Activated CD8-positive, alpha-beta T cell treated with anti-CD3 and anti-CD28 coated beads, Interleukin-2, amount 10 ng/mL, durations not matched to agents 7 days and 5 days (primary cell): ENCODE measurements around the gene CAMK2D. TPM values are rescaled to one million over a fixed set of nuclear protein-coding genes. Genes with fewer than 3 reads are reported as not detected.

ENCODE experiments used
- ATAC-seq: fragments of 150-1000 bp; cut with Tn5 transposase; one replicate; pipeline ENCODE4 v1.10.0; 2021; ENCODE audit warnings: moderate library complexity
- CTCF ChIA-PET: fragments of 350-600 bp; sonication (Branson Sonifier 250); formaldehyde crosslinking; loops from one replicate; lab custom pipeline; 2021; ENCODE audit warnings: antibody characterized with exemption; lab: Charles Lee
- POLR2A ChIA-PET: fragments of 350-600 bp; sonication (Branson Sonifier 250); formaldehyde crosslinking; loops from one replicate; lab custom pipeline; 2021; ENCODE audit warnings: antibody characterized with exemption; lab: Charles Lee
- DNase-seq: peaks from one replicate; pipeline ENCODE4 v3.0.0-alpha.2; 2020
- H3K27ac Mint-ChIP-seq: one replicate; pipeline ENCODE4 v1.8.0; 2021; ENCODE audit warnings: mild to moderate bottlenecking, mixed read lengths
- H3K27me3 Mint-ChIP-seq: one replicate; pipeline ENCODE4 v1.8.0; 2021; ENCODE audit warnings: low read depth, mixed read lengths
- H3K36me3 Mint-ChIP-seq: one replicate; pipeline ENCODE4 v1.8.0; 2021; ENCODE audit warnings: low read depth, mixed read lengths
- H3K4me1 Mint-ChIP-seq: one replicate; pipeline ENCODE4 v1.8.0; 2021; ENCODE audit warnings: low read depth, mixed read lengths
- H3K4me3 Mint-ChIP-seq: one replicate; pipeline ENCODE4 v1.8.0; 2021; ENCODE audit warnings: mild to moderate bottlenecking, mixed read lengths
- H3K9me3 Mint-ChIP-seq: one replicate; pipeline ENCODE4 v1.8.0; 2022; ENCODE audit warnings: mixed read lengths; ENCODE audit not compliant: insufficient read depth
- total RNA-seq, 2 experiments: library from RNA; stranded (reverse); gene quantifications; one replicate each; pipeline ENCODE4 v1.2.3, GENCODE V29; 2021

The CAMK2D gene
- total RNA-seq, 2 experiments from 2014 or later: 30.7 to 31.1 TPM

DNA sequence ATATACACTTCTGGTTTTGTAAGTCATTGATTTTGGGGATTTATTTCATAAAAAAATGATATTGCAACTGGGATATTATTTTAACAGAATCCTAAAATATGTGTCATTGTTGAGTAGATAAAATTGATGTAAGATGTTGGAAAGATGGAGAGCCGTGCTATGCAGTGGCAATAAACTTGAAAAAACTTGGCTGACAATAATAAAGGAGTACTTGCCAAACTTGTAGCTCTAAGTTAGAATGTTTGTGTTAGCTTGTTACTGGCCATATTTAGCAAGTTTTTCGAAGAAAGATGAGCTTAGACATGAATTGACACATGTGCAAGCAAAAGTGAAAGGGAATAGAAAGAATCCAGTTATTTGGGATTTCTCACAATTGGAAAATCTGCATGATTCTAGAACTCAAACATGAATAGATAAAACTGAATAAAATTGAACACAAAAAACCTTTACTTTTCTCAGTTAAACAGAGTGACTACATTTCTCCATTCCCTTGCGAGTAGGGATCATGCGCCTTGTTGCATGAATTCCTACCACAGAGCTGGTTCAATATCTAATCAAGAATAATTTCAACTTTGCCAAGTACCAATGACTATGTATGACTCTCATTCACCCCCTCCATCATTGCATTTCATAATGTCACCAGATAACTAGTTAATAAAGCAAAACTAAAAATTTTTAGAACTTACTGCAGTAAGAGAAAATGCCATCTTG lies 327.8 kb downstream of the CAMK2D start:
- Mint-ChIP-seq H3K9me3 (no peaks in the 10 kb centered on the region), H3K36me3 (peaks cover 2% of the 10 kb centered on the region), H3K27me3 (peaks cover 3% of the 10 kb centered on the region), H3K4me3 (no peak overlapping the region), H3K4me1 (peaks cover 13% of the 10 kb centered on the region), H3K27ac (no peak overlapping the region)
- ATAC-seq (no peak), DNase-seq (no peak)
- ChIA-PET CTCF (interaction anchor here (0.7 to 1.6 kb wide), 2 partner anchors 14 to 39 kb away, joined by 3 read pairs; no protein-coding TSS in a partner anchor), POLR2A (interaction anchor here (1.2 kb wide), 1 partner anchor 13 kb away, joined by 4 read pairs; no protein-coding TSS in a partner anchor)

DNA sequence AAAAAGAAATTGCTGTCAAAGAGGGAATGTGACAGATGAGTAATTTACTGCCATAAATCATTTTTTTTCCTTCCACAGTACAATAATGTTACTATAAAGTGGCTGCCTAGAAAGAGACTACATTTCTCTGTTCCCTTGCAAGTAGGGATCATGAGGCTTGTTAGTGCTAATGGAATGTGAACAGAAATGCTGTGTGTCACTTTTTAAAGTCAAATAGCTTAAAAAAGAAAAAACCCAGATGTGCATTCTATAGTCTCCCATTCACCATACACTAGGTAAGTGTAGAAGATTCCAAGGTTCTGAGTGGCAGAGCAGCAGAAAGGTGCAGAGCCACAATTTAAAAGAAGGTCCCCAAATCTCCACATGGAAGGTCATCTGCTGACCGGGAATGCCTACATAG lies 328.4 kb downstream of the CAMK2D start:
- Mint-ChIP-seq H3K4me1 (peaks cover 13% of the 10 kb centered on the region), H3K27ac (no peak overlapping the region), H3K27me3 (peaks cover 3% of the 10 kb centered on the region), H3K4me3 (no peak overlapping the region), H3K9me3 (no peaks in the 10 kb centered on the region), H3K36me3 (peaks cover 2% of the 10 kb centered on the region)
- ChIA-PET POLR2A (interaction anchor here (1.2 kb wide), 1 partner anchor 14 kb away, joined by 4 read pairs; no protein-coding TSS in a partner anchor), CTCF (interaction anchor here (0.7 kb wide), 1 partner anchor 14 kb away, joined by 3 read pairs; no protein-coding TSS in a partner anchor)
- ATAC-seq: no peak
- DNase-seq: no peak

DNA sequence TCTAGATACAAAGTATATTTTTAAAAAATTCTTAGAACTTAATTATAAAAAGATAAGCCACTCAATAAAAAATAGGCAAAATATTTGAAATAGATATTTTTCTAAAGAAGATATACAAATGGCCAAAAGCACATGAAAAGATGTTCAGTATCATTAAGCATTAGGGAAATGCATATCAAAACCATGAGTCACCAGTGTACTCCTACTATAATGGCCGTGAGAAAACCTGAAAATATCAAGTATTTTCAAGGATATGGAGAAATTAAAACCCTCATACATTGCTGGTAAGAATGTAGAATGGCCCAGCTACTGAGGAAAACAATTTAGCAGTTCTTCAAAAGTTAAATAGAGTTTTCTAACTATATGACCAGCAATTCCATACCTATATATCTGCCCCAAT lies 337.9 kb downstream of the CAMK2D start:
- Mint-ChIP-seq H3K27me3 (no peaks in the 10 kb centered on the region), H3K4me3 (no peak overlapping the region), H3K9me3 (peaks cover 28% of the 10 kb centered on the region), H3K27ac (no peak overlapping the region), H3K36me3 (no peaks in the 10 kb centered on the region), H3K4me1 (no peaks in the 10 kb centered on the region)
- ATAC-seq (no peak), DNase-seq (no peak)
- CTCF ChIA-PET: no interaction called here
- POLR2A ChIA-PET: no interaction called here

DNA sequence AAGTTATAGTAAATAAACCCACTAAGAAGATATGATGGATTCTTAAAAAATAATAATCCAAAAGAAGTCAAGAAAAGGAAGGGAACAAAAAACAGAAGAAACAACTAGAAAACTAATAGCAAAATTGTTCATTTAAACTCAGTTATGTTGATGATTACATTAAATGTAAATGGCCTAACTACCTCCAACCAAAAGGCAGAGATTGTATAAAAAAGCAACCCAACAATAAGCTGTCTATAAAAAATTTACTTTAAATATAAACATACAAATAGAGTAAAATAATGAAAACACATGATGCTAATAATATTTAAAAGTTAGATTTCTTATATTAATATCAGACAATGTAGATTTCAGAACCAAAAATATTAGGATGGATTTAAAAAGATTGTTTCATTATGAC lies 340.6 kb downstream of the CAMK2D start:
- H3K4me1 Mint-ChIP-seq: no peaks in the 10 kb centered on the region
- peaks cover 28% of the 10 kb centered on the region for H3K9me3 Mint-ChIP-seq
- ATAC-seq: no peak
- no peak overlapping the region for H3K27ac Mint-ChIP-seq
- H3K4me3 Mint-ChIP-seq: no peak overlapping the region
- no peak for DNase-seq
- ChIA-PET POLR2A (no interaction called here), CTCF (no interaction called here)
- H3K36me3 Mint-ChIP-seq: no peaks in the 10 kb centered on the region
- H3K27me3 Mint-ChIP-seq: no peaks in the 10 kb centered on the region

DNA sequence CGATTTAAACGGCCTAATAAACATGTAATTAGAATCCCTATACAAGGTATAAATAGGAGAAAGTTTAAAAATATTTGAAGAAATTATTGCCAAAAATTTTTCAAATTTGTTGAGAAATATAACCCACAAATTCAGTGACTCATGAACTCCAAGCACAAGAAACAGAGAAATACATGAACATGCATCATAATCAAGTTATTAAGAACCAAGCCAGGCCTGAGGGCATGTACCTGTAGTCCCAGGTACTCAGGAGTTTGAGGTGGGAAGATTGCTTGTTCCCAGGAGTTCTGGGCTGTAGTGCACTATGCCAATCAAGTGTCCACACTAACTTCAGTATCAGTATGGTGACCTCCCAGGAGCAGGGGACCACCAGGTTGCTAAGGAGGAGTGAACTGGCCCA lies 341.9 kb downstream of the CAMK2D start:
- no peaks in the 10 kb centered on the region for H3K4me1 Mint-ChIP-seq
- CTCF ChIA-PET: no interaction called here
- no peak for DNase-seq
- ATAC-seq: no peak
- H3K9me3 Mint-ChIP-seq: peaks cover 28% of the 10 kb centered on the region
- no peak overlapping the region for H3K4me3 Mint-ChIP-seq
- POLR2A ChIA-PET: no interaction called here
- no peaks in the 10 kb centered on the region for H3K27me3 Mint-ChIP-seq
- H3K27ac Mint-ChIP-seq: no peak overlapping the region
- no peaks in the 10 kb centered on the region for H3K36me3 Mint-ChIP-seq

DNA sequence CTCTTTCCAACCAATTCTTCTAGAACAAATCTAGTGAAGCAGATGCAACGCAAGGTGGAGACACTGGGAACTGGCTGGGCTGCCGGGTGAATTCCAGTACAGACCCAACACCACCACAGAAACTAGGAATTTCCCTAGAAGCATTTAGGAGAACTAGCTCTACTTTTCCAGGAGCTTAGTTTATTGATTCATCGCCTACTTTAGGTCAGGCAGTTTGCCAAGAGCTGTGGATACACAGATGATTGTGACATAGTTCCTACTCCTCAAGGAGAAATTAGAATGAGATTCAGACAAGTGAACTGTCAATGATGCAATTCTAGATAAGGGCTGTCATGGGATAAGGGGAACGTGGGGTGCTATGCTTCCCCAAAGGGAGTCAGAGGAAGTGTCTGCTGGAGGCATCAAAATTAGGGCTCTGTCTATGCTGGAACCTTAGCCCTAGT lies 350.0 kb downstream of the CAMK2D start:
- ATAC-seq: no peak

DNA sequence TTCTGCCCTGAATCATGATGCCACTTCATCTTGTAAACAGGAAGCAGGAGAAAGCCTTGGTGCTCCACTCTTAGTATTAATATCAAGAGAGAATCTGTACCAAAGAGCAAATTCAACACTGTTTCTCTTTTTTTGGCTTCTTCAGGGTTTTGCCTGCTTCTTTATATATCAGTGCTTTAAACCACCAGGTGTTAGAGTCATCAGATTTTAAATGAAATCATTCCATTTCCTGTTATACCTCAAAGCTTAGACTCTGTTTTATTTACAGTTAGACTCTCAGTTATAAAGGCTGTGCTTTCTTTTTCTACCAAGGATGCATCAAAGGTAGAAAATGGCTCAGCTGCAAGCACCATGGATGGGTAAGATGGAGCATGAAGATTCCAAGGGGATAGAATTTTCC lies 350.9 kb downstream of the CAMK2D start:
- H3K9me3 Mint-ChIP-seq: no peaks in the 10 kb centered on the region
- ChIA-PET POLR2A (no interaction called here), CTCF (interaction anchor here (1.4 kb wide), 1 partner anchor 21 kb away, joined by 3 read pairs; no protein-coding TSS in a partner anchor)
- H3K4me1 Mint-ChIP-seq: peaks cover 4% of the 10 kb centered on the region
- H3K27me3 Mint-ChIP-seq: peaks cover 14% of the 10 kb centered on the region
- no peaks in the 10 kb centered on the region for H3K36me3 Mint-ChIP-seq
- DNase-seq: no peak
- no peak overlapping the region for H3K4me3 Mint-ChIP-seq
- no peak overlapping the region for H3K27ac Mint-ChIP-seq
- ATAC-seq: no peak

More for the DNA sequence above, 350.0 kb downstream of the CAMK2D start:
- no peaks in the 10 kb centered on the region for H3K9me3 Mint-ChIP-seq
- ChIA-PET POLR2A (no interaction called here), CTCF (no interaction called here)
- DNase-seq: no peak
- H3K4me1 Mint-ChIP-seq: peaks cover 4% of the 10 kb centered on the region
- H3K27me3 Mint-ChIP-seq: peaks cover 14% of the 10 kb centered on the region
- no peaks in the 10 kb centered on the region for H3K36me3 Mint-ChIP-seq
- H3K27ac Mint-ChIP-seq: no peak overlapping the region
- no peak overlapping the region for H3K4me3 Mint-ChIP-seq

DNA sequence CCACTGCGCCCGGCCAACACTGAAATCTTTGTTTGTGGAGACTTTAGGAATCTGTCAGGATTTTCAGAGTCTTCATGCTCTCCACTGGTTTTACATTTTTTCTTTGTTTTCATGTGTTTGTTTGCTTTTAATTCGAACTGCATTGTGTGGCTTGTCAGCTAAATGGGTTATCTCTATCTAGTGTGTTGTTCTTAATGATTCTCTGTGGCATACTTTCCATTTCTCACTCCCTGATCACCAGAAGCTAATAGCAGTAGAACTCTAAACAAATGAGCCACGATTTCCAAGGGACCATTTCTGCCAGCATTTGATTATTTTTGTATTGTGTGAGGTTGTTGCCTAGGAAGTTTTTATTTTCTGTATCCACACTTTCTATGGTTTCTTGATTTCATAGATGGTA lies 352.4 kb downstream of the CAMK2D start:
- H3K4me3 Mint-ChIP-seq: no peak overlapping the region
- ChIA-PET CTCF (no interaction called here), POLR2A (no interaction called here)
- DNase-seq: no peak
- H3K4me1 Mint-ChIP-seq: peaks cover 4% of the 10 kb centered on the region
- H3K36me3 Mint-ChIP-seq: no peaks in the 10 kb centered on the region
- ATAC-seq: no peak
- H3K9me3 Mint-ChIP-seq: no peaks in the 10 kb centered on the region
- no peak overlapping the region for H3K27ac Mint-ChIP-seq
- peaks cover 14% of the 10 kb centered on the region for H3K27me3 Mint-ChIP-seq

DNA sequence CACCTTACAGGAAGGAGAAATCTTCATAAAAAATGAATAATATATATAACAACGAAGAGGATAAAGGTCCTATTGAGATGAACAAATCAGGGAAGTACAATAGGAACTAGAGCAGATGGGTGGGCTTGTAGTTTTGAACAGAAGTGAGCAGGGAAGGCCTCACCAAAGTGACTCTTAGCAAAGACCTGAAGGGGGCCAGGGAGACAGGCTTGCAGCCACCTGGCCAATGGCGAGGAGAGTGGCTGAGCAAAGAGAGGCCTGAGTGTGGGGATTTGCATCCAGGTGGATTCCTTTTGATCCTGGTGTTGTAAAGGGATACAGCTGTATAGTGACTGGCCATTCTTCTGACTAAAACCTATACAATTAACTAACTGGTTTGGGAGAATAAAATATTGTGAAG lies 354.1 kb downstream of the CAMK2D start:
- Mint-ChIP-seq H3K9me3 (no peaks in the 10 kb centered on the region), H3K27ac (no peak overlapping the region), H3K36me3 (no peaks in the 10 kb centered on the region), H3K4me1 (peaks cover 4% of the 10 kb centered on the region), H3K27me3 (peaks cover 9% of the 10 kb centered on the region), H3K4me3 (no peak overlapping the region)
- POLR2A ChIA-PET: no interaction called here
- CTCF ChIA-PET: interaction anchor here (0.8 to 1.1 kb wide), 3 partner anchors 12 to 664 kb away, joined by 3 to 5 read pairs (median 3); no protein-coding TSS in a partner anchor
- DNase-seq: no peak
- ATAC-seq: no peak

DNA sequence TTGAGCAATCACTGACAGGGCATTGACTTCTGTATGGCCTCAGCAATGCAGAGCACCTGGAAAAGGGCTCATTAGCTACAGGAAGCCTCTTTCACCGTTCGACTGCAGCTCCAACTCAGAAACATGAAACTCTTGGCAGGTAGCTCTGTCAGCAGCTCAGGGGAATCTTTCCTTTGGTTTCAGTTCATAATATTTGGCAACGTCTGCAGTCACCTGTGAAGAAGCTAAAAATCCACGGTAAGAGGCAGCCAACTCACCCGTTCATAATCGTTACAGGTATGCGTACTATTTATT lies 354.9 kb downstream of the CAMK2D start:
- no peak overlapping the region for H3K27ac Mint-ChIP-seq
- ATAC-seq: no peak
- H3K9me3 Mint-ChIP-seq: no peaks in the 10 kb centered on the region
- no peak for DNase-seq
- ChIA-PET POLR2A (no interaction called here), CTCF (interaction anchor here (1.1 kb wide), 1 partner anchor 12 kb away, joined by 5 read pairs; no protein-coding TSS in a partner anchor)
- H3K27me3 Mint-ChIP-seq: peaks cover 6% of the 10 kb centered on the region
- H3K4me1 Mint-ChIP-seq: peaks cover 4% of the 10 kb centered on the region
- no peak overlapping the region for H3K4me3 Mint-ChIP-seq
- no peaks in the 10 kb centered on the region for H3K36me3 Mint-ChIP-seq

DNA sequence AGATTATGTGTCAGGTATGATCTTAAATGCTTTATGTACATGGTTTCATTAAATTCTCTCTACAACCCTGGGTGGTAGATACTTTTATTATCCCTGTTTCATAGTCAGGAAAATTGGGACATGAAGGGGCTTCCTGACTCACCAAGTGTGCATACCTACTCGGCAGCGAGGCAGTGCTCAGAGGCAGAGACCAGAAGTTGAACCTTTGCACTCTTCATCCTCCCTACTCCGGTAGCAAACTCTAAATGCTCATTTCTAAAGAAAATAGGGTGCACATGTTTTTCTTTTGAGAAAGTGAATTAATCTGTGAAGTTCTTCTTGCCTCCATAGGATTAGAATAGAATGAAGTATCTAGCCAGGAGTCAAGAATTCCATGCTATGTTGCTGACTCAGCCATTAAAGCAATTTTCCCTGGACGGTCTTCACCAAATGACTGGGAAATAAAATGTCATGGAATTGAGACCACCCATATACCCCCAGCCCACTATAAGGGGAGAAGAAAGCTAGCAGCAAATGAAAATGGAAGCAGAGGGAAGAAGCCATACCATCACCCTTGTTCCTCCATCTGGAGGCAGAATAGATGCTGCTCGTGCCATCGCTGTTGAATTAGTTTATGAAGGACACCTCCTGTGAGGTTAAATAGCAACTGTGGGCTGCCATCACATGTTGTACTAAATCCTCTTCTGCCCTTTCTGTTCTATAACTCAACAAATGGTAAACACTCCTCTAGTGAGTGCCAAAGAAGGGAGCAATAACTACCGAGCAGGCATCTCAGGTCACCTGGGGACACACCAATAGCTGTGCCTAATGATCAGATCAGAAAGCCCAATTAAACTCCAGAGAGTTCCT lies 355.4 kb downstream of the CAMK2D start:
- Mint-ChIP-seq H3K36me3 (no peaks in the 10 kb centered on the region), H3K4me1 (peaks cover 4% of the 10 kb centered on the region), H3K27ac (no peak overlapping the region), H3K4me3 (no peak overlapping the region), H3K27me3 (peaks cover 4% of the 10 kb centered on the region), H3K9me3 (no peaks in the 10 kb centered on the region)
- ChIA-PET POLR2A (no interaction called here), CTCF (interaction anchor here (1.1 kb wide), 1 partner anchor 11 kb away, joined by 5 read pairs; no protein-coding TSS in a partner anchor)
- no peak for DNase-seq
- ATAC-seq: no peak

DNA sequence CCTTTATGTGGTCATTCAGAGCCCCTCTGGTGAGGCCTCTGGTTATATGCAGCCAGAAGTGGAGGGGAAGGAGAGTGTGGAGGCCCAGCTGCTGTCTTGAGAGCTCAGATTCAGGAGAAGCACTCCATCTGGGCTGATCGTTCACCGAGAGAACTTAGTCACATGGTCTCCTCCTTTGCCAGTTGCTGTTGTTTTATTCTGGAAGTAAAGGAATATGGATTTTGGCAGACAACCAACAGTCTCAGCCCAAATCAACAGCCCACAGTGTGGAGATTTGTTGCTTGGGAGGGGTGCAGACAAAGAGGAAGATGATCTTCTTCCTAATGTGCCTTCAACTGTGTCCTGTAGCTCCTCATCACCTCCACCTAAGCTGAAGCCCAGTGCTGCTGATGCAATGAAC lies 356.7 kb downstream of the CAMK2D start:
- CTCF ChIA-PET: interaction anchor here (0.8 kb wide), 1 partner anchor 10 kb away, joined by 3 read pairs; no protein-coding TSS in a partner anchor
- Mint-ChIP-seq H3K36me3 (no peaks in the 10 kb centered on the region), H3K4me3 (no peak overlapping the region), H3K27ac (no peak overlapping the region), H3K27me3 (peaks cover 4% of the 10 kb centered on the region), H3K4me1 (no peaks in the 10 kb centered on the region), H3K9me3 (no peaks in the 10 kb centered on the region)
- DNase-seq (no peak), ATAC-seq (no peak)
- POLR2A ChIA-PET: no interaction called here
